Astrocyte (in vitro differentiated cells and primary cell): ENCODE measurements around the gene ANKMY2.

Source experiments
- EZH2 ChIP-seq: IDR thresholded peaks from 2 replicates; pipeline ENCODE4 v1.6.1; 2012; ENCODE audit warnings: mild to moderate bottlenecking, low read length, inconsistent platforms; ENCODE audit not compliant: insufficient read depth
- TF ChIP-seq, protein P1 (sequence below): IDR thresholded peaks from 2 replicates; pipeline ENCODE4 v1.5.1; 2011; ENCODE audit warnings: low read depth, mild to moderate bottlenecking, inconsistent platforms, low read length, moderate library complexity; ENCODE audit not compliant: insufficient read depth

DNA sequence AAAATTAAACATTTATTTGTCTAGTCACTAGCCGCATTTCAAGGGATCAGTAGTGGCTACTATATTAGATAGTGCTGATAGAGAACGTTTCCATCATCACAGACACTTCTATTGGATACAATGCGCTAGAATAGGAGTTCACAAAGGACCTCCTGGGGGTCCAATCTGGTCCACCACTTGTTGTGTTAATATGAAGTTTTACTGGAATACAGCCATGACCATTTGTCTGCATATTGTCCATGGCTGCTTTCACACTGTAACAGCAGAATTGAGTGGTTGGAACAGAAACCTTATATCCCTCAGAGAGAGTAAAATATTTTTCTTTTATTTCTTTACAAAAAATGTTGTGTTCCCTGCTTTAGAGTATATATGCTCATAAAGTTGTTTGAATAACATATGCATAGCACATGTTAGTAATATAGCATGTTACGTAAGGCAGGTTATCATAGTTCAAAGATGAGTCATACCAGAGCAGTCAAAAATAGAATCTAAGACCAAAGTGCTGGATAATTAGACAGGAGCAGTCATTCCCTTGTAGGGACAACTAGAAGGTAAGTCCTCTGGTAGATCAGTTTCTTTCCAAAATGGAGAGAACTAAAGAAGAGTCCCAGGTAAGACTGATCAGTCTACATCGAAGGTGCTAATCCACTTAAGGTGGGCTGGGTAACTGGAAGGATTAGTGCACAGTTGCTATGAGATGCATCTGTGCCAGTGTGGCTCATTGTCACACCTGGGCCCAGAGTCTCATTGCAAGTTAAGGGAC, 15.3 kb upstream of the ANKMY2 start:
- TF ChIP-seq, protein P1, sequence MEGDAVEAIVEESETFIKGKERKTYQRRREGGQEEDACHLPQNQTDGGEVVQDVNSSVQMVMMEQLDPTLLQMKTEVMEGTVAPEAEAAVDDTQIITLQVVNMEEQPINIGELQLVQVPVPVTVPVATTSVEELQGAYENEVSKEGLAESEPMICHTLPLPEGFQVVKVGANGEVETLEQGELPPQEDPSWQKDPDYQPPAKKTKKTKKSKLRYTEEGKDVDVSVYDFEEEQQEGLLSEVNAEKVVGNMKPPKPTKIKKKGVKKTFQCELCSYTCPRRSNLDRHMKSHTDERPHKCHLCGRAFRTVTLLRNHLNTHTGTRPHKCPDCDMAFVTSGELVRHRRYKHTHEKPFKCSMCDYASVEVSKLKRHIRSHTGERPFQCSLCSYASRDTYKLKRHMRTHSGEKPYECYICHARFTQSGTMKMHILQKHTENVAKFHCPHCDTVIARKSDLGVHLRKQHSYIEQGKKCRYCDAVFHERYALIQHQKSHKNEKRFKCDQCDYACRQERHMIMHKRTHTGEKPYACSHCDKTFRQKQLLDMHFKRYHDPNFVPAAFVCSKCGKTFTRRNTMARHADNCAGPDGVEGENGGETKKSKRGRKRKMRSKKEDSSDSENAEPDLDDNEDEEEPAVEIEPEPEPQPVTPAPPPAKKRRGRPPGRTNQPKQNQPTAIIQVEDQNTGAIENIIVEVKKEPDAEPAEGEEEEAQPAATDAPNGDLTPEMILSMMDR = no peak
- TF ChIP-seq EZH2 = no peak
